CD14-positive monocyte (primary cell): Measurements from ENCODE around the gene PLEKHD1. TPM values are rescaled to one million over a fixed set of nuclear protein-coding genes. Genes with fewer than 3 reads are reported as not detected.

Experiments used
- DNase-seq, 3 donors: peaks; one replicate each; pipeline ENCODE4 v3.0.0-alpha.2; 2011 to 2022
- H2AFZ ChIP-seq: 2 replicates; pipeline ENCODE4 v1.6.0; 2012; ENCODE audit warnings: mild to moderate bottlenecking, low read depth, low read length, inconsistent platforms; ENCODE audit not compliant: insufficient read depth, poor library complexity, severe bottlenecking
- H3K27ac ChIP-seq, 2 donors: 1 replicate in 1 of 2; 2 replicates in 1 of 2; pipeline ENCODE4 v1.5.1; 2012 to 2013; ENCODE audit warnings: low read length in 2 of 2, control low read depth in 1 of 2, inconsistent platforms in 1 of 2, low read depth in 1 of 2, mild to moderate bottlenecking in 1 of 2
- H3K27me3 ChIP-seq, 2 donors: one replicate each; pipeline versions ENCODE4 v1.6.0 to v1.6.1; 2011 to 2013; ENCODE audit warnings: low read length in 2 of 2; ENCODE audit not compliant: control insufficient read depth in 2 of 2, insufficient read depth in 2 of 2
- H3K36me3 ChIP-seq, 2 donors: replicated peaks in 1 of 2; 1 replicate in 1 of 2; 2 replicates in 1 of 2; pipeline versions ENCODE4 v1.5.1 to v1.6.1; 2012 to 2013; ENCODE audit warnings: low read length in 2 of 2, control low read depth in 1 of 2, inconsistent platforms in 1 of 2, mild to moderate bottlenecking in 1 of 2; ENCODE audit not compliant: insufficient read depth in 2 of 2, control insufficient read depth in 1 of 2
- H3K4me1 ChIP-seq, 2 donors: 1 replicate in 1 of 2; 2 replicates in 1 of 2; pipeline versions ENCODE4 v1.5.1 to v1.6.1; 2012 to 2013; ENCODE audit warnings: low read length in 2 of 2, control low read depth in 1 of 2, inconsistent platforms in 1 of 2, mild to moderate bottlenecking in 1 of 2, moderate library complexity in 1 of 2; ENCODE audit not compliant: insufficient read depth in 2 of 2, control insufficient read depth in 1 of 2
- H3K4me2 ChIP-seq: replicated peaks from 2 replicates; pipeline ENCODE3; 2012; ENCODE audit warnings: low read length, moderate library complexity, mild to moderate bottlenecking; ENCODE audit not compliant: poor library complexity, severe bottlenecking; ENCODE audit errors: extremely low read depth
- H3K4me3 ChIP-seq, 3 experiments: fragments of 200-600 bp in 1 of 3; sonication (generic) in 1 of 3; replicated peaks in 1 of 3; 1 replicate in 2 of 3; 2 replicates in 1 of 3; pipeline ENCODE4 v1.5.1; 2011 to 2013; ENCODE audit warnings: low read length in 3 of 3, mild to moderate bottlenecking in 3 of 3, control low read depth in 2 of 3, low read depth in 2 of 3, inconsistent platforms in 1 of 3, moderate library complexity in 1 of 3
- H3K79me2 ChIP-seq: 2 replicates; pipeline ENCODE4 v1.6.0; 2012; ENCODE audit warnings: mild to moderate bottlenecking, control low read depth, inconsistent platforms, low read length, moderate library complexity; ENCODE audit not compliant: insufficient read depth
- H3K9ac ChIP-seq: 2 replicates; pipeline ENCODE4 v1.6.0; 2017; ENCODE audit warnings: low read length, mild to moderate bottlenecking; ENCODE audit not compliant: insufficient read depth, poor library complexity, severe bottlenecking
- H3K9me3 ChIP-seq, 2 donors: replicated peaks in 1 of 2; 1 replicate in 1 of 2; 2 replicates in 1 of 2; pipeline versions ENCODE4 v1.5.1 to v1.6.1; 2012 to 2013; ENCODE audit warnings: low read length in 2 of 2, control low read depth in 1 of 2; ENCODE audit not compliant: control insufficient read depth in 1 of 2, insufficient read depth in 1 of 2
- H4K20me1 ChIP-seq: 2 replicates; pipeline ENCODE4 v1.6.0; 2012; ENCODE audit warnings: mild to moderate bottlenecking, low read length, control low read depth, moderate library complexity; ENCODE audit not compliant: insufficient read depth
- H3K27ac Mint-ChIP-seq, 7 donors: one replicate each; pipeline ENCODE4 v1.8.0; 2020; ENCODE audit warnings: mild to moderate bottlenecking in 7 of 7, mixed read lengths in 7 of 7, moderate library complexity in 6 of 7, inconsistent platforms in 2 of 7
- H3K27me3 Mint-ChIP-seq, 3 donors: one replicate each; pipeline ENCODE4 v1.8.0; 2021 to 2022; ENCODE audit warnings: low read depth in 3 of 3, mild to moderate bottlenecking in 3 of 3, mixed read lengths in 3 of 3, moderate library complexity in 3 of 3, inconsistent platforms in 1 of 3
- H3K36me3 Mint-ChIP-seq, 2 donors: one replicate each; pipeline ENCODE4 v1.8.0; 2020; ENCODE audit warnings: mixed read lengths in 2 of 2, inconsistent platforms in 1 of 2, mild to moderate bottlenecking in 1 of 2
- H3K4me1 Mint-ChIP-seq: one replicate; pipeline ENCODE4 v1.8.0; 2020; ENCODE audit warnings: mild to moderate bottlenecking, mixed read lengths
- H3K4me3 Mint-ChIP-seq, 2 donors: one replicate each; pipeline ENCODE4 v1.8.0; 2020; ENCODE audit warnings: mild to moderate bottlenecking in 2 of 2, mixed read lengths in 2 of 2, moderate library complexity in 1 of 2
- H3K9me3 Mint-ChIP-seq, 7 donors: one replicate each; pipeline ENCODE4 v1.8.0; 2020 to 2022; ENCODE audit warnings: mixed read lengths in 7 of 7, mild to moderate bottlenecking in 6 of 7, moderate library complexity in 6 of 7, inconsistent platforms in 2 of 7
- WGBS: methylation state at CpG from one replicate; pipeline ENCODE4 v1.1.5; 2013; ENCODE audit warnings: missing lambda C conversion rate; ENCODE audit not compliant: insufficient coverage; 5-methylcytosine and 5-hydroxymethylcytosine counted together
- intact Hi-C, 2 donors: fragments of 100-400 bp; cut with micrococcal nuclease; formaldehyde crosslinking; loops; one replicate each; pipeline versions ENCODE4 v1.15.0 to v1.15.1; 2023
- polyA plus RNA-seq, 3 donors: library from polyadenylated mRNA; depleted of rRNA in 1 of 3; unstranded in 2 of 3; stranded (reverse) in 1 of 3; fragments of 300-500 nt in 2 of 3; fragments of >200 nt in 1 of 3; fragmentation: Illumina TruSeq in 2 of 3; gene quantifications; 1 replicate in 2 of 3; 2 replicates in 1 of 3; pipeline ENCODE4 v1.2.3, GENCODE V29; 2012 to 2021
- TF ChIP-seq, protein P1 (sequence below): fragments of 200-600 bp; IDR thresholded peaks from one replicate; pipeline ENCODE4 v1.8.0; 2022; ENCODE audit warnings: antibody characterized with exemption, mild to moderate bottlenecking

The PLEKHD1 gene
- polyA plus RNA-seq, 3 donors, result 0.09 TPM; not detected in 2

DNA sequence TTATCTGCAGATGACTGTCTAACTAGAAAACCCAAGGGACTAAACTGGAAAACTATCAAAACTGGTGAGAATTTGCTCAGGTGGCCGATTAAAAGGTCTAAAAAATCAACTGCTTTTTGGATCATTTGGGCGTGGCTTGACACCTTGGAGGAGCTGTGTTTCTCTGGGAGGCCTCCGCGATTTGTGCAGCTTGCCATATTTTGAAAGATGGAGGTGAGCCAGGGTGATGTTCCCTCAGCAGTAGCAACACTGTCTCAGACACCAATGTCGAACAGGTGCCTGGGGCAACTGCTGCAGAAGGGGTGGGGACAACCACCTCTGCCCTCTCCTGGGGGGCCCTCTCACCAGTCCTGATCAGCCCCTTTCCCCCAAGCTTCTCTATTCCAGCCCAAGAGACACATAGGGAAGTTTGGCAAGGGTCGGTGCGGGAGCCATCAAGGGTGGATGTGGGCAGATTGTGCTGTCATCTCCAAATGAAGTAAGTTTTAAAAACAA is 86.4 kb downstream of the PLEKHD1 start:
- H3K36me3 Mint-ChIP-seq, result peaks cover 0 to 2% of the 10 kb centered on the region in 2 donors
- H3K36me3 ChIP-seq, result no peaks in the 10 kb centered on the region
- no peak overlapping the region for H3K9ac ChIP-seq
- H2AFZ ChIP-seq, result no peak overlapping the region
- no peak for DNase-seq
- peaks cover 3 to 13% of the 10 kb centered on the region in 2 donors for H3K4me1 ChIP-seq
- no peak overlapping the region for H3K4me3 ChIP-seq
- H3K4me2 ChIP-seq, result no peak overlapping the region
- peaks cover 13% of the 10 kb centered on the region for H3K4me1 Mint-ChIP-seq
- peaks cover 81 to 98% (median 86%) of the 10 kb centered on the region in 3 donors for H3K27me3 Mint-ChIP-seq
- no peaks in the 10 kb centered on the region for H3K79me2 ChIP-seq
- no peaks in the 10 kb centered on the region for H4K20me1 ChIP-seq
- H3K9me3 Mint-ChIP-seq, result peaks cover 0 to 9% (median 5%) of the 10 kb centered on the region in 7 donors
- WGBS, result 79% methylated on average over 2 of the region's 7 CpGs
- peaks cover 34 to 79% of the 10 kb centered on the region in 2 donors for H3K27me3 ChIP-seq
- peaks cover 0 to 18% of the 10 kb centered on the region in 2 donors for H3K9me3 ChIP-seq
- H3K27ac Mint-ChIP-seq, result no peak overlapping the region
- H3K27ac ChIP-seq, result no peak overlapping the region
- TF ChIP-seq, protein P1, sequence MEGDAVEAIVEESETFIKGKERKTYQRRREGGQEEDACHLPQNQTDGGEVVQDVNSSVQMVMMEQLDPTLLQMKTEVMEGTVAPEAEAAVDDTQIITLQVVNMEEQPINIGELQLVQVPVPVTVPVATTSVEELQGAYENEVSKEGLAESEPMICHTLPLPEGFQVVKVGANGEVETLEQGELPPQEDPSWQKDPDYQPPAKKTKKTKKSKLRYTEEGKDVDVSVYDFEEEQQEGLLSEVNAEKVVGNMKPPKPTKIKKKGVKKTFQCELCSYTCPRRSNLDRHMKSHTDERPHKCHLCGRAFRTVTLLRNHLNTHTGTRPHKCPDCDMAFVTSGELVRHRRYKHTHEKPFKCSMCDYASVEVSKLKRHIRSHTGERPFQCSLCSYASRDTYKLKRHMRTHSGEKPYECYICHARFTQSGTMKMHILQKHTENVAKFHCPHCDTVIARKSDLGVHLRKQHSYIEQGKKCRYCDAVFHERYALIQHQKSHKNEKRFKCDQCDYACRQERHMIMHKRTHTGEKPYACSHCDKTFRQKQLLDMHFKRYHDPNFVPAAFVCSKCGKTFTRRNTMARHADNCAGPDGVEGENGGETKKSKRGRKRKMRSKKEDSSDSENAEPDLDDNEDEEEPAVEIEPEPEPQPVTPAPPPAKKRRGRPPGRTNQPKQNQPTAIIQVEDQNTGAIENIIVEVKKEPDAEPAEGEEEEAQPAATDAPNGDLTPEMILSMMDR, result no peak
- peak overlapping the region in 1 of 2 donors; percentile 77 for H3K4me3 Mint-ChIP-seq
- intact Hi-C loops, result loop anchor here (5.0 to 10.0 kb wide), 2 partner anchors 39 to 326 kb away; no protein-coding TSS in a partner anchor

DNA sequence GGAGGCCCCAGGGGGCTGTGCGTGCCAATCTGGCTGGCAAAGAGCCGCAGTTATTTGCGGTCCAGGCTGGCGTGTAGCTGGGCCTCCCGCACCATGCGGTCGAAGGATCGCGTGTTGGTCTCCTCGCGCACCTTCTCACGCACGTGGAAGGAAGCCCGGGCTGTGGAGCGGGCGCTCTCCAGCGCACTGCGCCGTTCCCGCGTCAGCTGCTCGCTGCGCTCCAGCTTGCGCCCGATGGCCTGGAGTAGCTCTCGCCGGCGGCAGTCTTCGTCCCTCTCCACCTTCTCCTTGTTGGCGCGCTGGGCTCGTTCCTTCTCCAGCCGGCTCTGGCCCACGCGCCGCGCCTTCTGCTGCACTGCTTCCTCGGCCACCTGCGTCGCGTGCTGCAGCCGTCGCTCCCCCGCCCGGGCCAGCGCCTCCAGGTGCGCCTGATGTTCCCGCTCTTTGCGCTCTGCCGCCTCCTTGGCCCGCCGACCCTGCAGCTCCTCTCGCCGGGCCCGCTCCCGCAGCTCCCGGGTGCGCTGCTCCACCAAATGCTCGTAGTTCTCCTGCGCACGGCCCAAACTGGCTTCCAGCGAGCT is 87.0 kb downstream of the PLEKHD1 start:
- intact Hi-C loops, result loop anchor here (5.0 to 10.0 kb wide), 2 partner anchors 39 to 327 kb away; no protein-coding TSS in a partner anchor
- H3K9me3 ChIP-seq, result peaks cover 0 to 18% of the 10 kb centered on the region in 2 donors
- no peak overlapping the region for H3K9ac ChIP-seq
- H3K4me3 Mint-ChIP-seq, result peak overlapping the region in 1 of 2 donors; percentile 77
- no peak overlapping the region for H3K27ac ChIP-seq
- H4K20me1 ChIP-seq, result no peaks in the 10 kb centered on the region
- no peaks in the 10 kb centered on the region for H3K36me3 ChIP-seq
- no peak overlapping the region for H2AFZ ChIP-seq
- TF ChIP-seq, protein P1, result no peak
- H3K4me2 ChIP-seq, result peak overlapping the region; percentile 39
- H3K27me3 Mint-ChIP-seq, result peaks cover 81 to 98% (median 86%) of the 10 kb centered on the region in 3 donors
- no peak for DNase-seq
- H3K27me3 ChIP-seq, result peaks cover 33 to 85% of the 10 kb centered on the region in 2 donors
- H3K36me3 Mint-ChIP-seq, result peaks cover 0 to 2% of the 10 kb centered on the region in 2 donors
- peaks cover 3 to 13% of the 10 kb centered on the region in 2 donors for H3K4me1 ChIP-seq
- H3K4me1 Mint-ChIP-seq, result peaks cover 13% of the 10 kb centered on the region
- H3K79me2 ChIP-seq, result no peaks in the 10 kb centered on the region
- 18% methylated on average over 62 of the region's 62 CpGs for WGBS
- no peak overlapping the region for H3K4me3 ChIP-seq
- no peak overlapping the region for H3K27ac Mint-ChIP-seq
- H3K9me3 Mint-ChIP-seq, result peaks cover 0 to 10% (median 5%) of the 10 kb centered on the region in 7 donors
